A549 (cell line): ENCODE results near the gene PHACTR2. TPM values are rescaled to one million over a fixed set of nuclear protein-coding genes. Genes with fewer than 3 reads are reported as not detected.

Experiments used
- ATAC-seq, 2 experiments: fragments of 200-7000 bp in 1 of 2; fragments of >200 bp in 1 of 2; cut with Nextera tagmentation in 1 of 2; cut with Tn5 transposase in 1 of 2; 3 replicates each; pipeline versions ENCODE4 v1.8.0 to v1.9.1; 2018 to 2020; ENCODE audit warnings: mild to moderate bottlenecking in 1 of 2, moderate library complexity in 1 of 2
- CTCF ChIA-PET: fragments of 300-600 bp; sonication (Branson Sonifier 250); formaldehyde crosslinking; extraction: SDS; loops from one replicate; lab custom pipeline; 2021; ENCODE audit warnings: antibody characterized with exemption, inconsistent platforms; lab: Yijun Ruan, JAX
- POLR2A ChIA-PET: fragments of 350-600 bp; formaldehyde crosslinking; extraction: SDS; loops from one replicate; lab custom pipeline; 2021; ENCODE audit warnings: antibody characterized with exemption, inconsistent platforms; lab: Yijun Ruan, JAX
- DNase-seq, 2 experiments: peaks; one replicate each; pipeline versions ENCODE4 v3.0.0 to v3.0.0-alpha.2; 2011 to 2016; ENCODE audit warnings: low read depth in 1 of 2, low spot score in 1 of 2
- FAIRE-seq: peaks from 2 replicates; lab custom pipeline; 2011; peaks lifted over from hg19 to GRCh38; lab: Jason Lieb, UNC
- H3K27ac ChIP-seq, 2 experiments: fragments of >200 bp; sonication (Bioruptor Twin); formaldehyde crosslinking; 3 replicates each; pipeline ENCODE4 v1.5.1; 2016 to 2017
- H3K4me1 ChIP-seq: fragments of >200 bp; sonication (Bioruptor Twin); formaldehyde crosslinking; 3 replicates; pipeline ENCODE4 v1.6.1; 2016
- H3K4me2 ChIP-seq: fragments of >200 bp; sonication (Bioruptor Twin); formaldehyde crosslinking; 3 replicates; pipeline ENCODE4 v1.6.1; 2016
- H3K4me3 ChIP-seq: fragments of >200 bp; sonication (Bioruptor Twin); formaldehyde crosslinking; 3 replicates; pipeline ENCODE4 v1.5.1; 2016
- H3K9me3 ChIP-seq: fragments of >200 bp; sonication (Bioruptor Twin); formaldehyde crosslinking; 3 replicates; pipeline ENCODE4 v1.6.1; 2016
- ATOH8 ChIP-seq: fragments of 250-450 bp; sonication (Bioruptor Pico); IDR thresholded peaks from 2 replicates; pipeline ENCODE4 v1.5.0; 2020; ENCODE audit warnings: low read depth, mild to moderate bottlenecking, moderate library complexity
- BHLHE40 ChIP-seq: IDR thresholded peaks from 2 replicates; pipeline ENCODE4 v1.6.1; 2012; ENCODE audit warnings: low read depth, low read length, inconsistent platforms
- CBX2 ChIP-seq: fragments of 200-600 bp; sonication (generic); IDR thresholded peaks from 2 replicates; pipeline ENCODE4 v1.6.1; 2016; ENCODE audit warnings: low read depth, mild to moderate bottlenecking, borderline replicate concordance
- CBX8 ChIP-seq: fragments of 200-600 bp; sonication (generic); IDR thresholded peaks from 2 replicates; pipeline ENCODE4 v1.6.1; 2016
- CEBPB ChIP-seq, 2 experiments: fragments of >200 bp in 1 of 2; sonication (Bioruptor Twin) in 1 of 2; formaldehyde crosslinking in 1 of 2; IDR thresholded peaks; 2 replicates each; pipeline ENCODE4 v1.6.1; 2012 to 2016
- CHD2 ChIP-seq: fragments of 150-350 bp; IDR thresholded peaks from 2 replicates; pipeline ENCODE4 v1.6.1; 2014; ENCODE audit warnings: low read length; ENCODE audit not compliant: partially characterized antibody
- CHD4 ChIP-seq: fragments of 200-600 bp; sonication (generic); IDR thresholded peaks from 2 replicates; pipeline ENCODE4 v1.6.1; 2016; ENCODE audit warnings: antibody characterized with exemption, mild to moderate bottlenecking, borderline replicate concordance
- CTCF ChIP-seq: fragments of >200 bp; sonication (Bioruptor Twin); formaldehyde crosslinking; IDR thresholded peaks from 3 replicates; pipeline ENCODE4 v1.5.1; 2016
- E2F6 ChIP-seq: IDR thresholded peaks from 2 replicates; pipeline ENCODE4 v1.6.1; 2012; ENCODE audit warnings: low read depth, borderline replicate concordance
- EHF ChIP-seq: fragments of 250-450 bp; sonication (Bioruptor Pico); IDR thresholded peaks from 2 replicates; pipeline ENCODE4 v1.5.0; 2020; ENCODE audit warnings: mild to moderate bottlenecking
- EP300 ChIP-seq, 2 experiments: fragments of >200 bp; sonication (Bioruptor Twin); formaldehyde crosslinking; IDR thresholded peaks; 2 replicates in 1 of 2; 3 replicates in 1 of 2; pipeline ENCODE4 v1.6.1; 2016 to 2017
- HEYL ChIP-seq: fragments of 250-450 bp; sonication (Bioruptor Pico); IDR thresholded peaks from 2 replicates; pipeline ENCODE4 v1.8.0; 2021; ENCODE audit warnings: mild to moderate bottlenecking, moderate library complexity
- HMGXB4 ChIP-seq: fragments of 250-450 bp; sonication (Bioruptor Pico); IDR thresholded peaks from 2 replicates; pipeline ENCODE4 v1.5.0; 2021; ENCODE audit warnings: mild to moderate bottlenecking, moderate library complexity, borderline replicate concordance
- MAZ ChIP-seq: fragments of 150-350 bp; IDR thresholded peaks from 2 replicates; pipeline ENCODE4 v1.6.1; 2014; ENCODE audit warnings: antibody characterized with exemption, low read depth, low read length, borderline replicate concordance
- MYC ChIP-seq: IDR thresholded peaks from 2 replicates; pipeline ENCODE4 v1.6.1; 2012; ENCODE audit warnings: mild to moderate bottlenecking, inconsistent platforms, low read length, improper control_type of control experiment, borderline replicate concordance
- NR3C1 ChIP-seq: fragments of >200 bp; sonication (Bioruptor Twin); formaldehyde crosslinking; IDR thresholded peaks from 3 replicates; pipeline ENCODE4 v1.6.1; 2017
- RCOR1 ChIP-seq: fragments of 150-350 bp; IDR thresholded peaks from 2 replicates; pipeline ENCODE4 v1.6.1; 2014; ENCODE audit warnings: antibody characterized with exemption, low read length, low read depth
- REST ChIP-seq: fragments of 200-600 bp; sonication (generic); IDR thresholded peaks from 2 replicates; pipeline ENCODE4 v1.6.1; 2016; ENCODE audit warnings: antibody characterized with exemption, mild to moderate bottlenecking, moderate library complexity
- RFX5 ChIP-seq: fragments of 450-650 bp; IDR thresholded peaks from 2 replicates; pipeline ENCODE4 v1.7.1; 2014; ENCODE audit warnings: antibody characterized with exemption, mild to moderate bottlenecking, moderate library complexity
- SMC3 ChIP-seq: fragments of >200 bp; sonication (Bioruptor Twin); formaldehyde crosslinking; IDR thresholded peaks from 3 replicates; pipeline ENCODE4 v1.6.1; 2018; ENCODE audit warnings: inconsistent platforms
- TP53 ChIP-seq: fragments of 250-450 bp; sonication (Bioruptor Pico); IDR thresholded peaks from 2 replicates; pipeline ENCODE4 v1.5.0; 2021; ENCODE audit warnings: mild to moderate bottlenecking, moderate library complexity
- ZC3H11A ChIP-seq: fragments of 450-650 bp; IDR thresholded peaks from 2 replicates; pipeline ENCODE4 v1.6.1; 2014; ENCODE audit warnings: antibody characterized with exemption, mild to moderate bottlenecking
- WGBS: methylation state at CpG from one replicate; pipeline ENCODE4 v1.1.6; 2017; ENCODE audit errors: missing lambda C conversion rate; 5-methylcytosine and 5-hydroxymethylcytosine counted together
- polyA plus RNA-seq, 4 experiments: library from polyadenylated mRNA; depleted of rRNA in 3 of 4; stranded (reverse); fragments of >200 nt; fragmentation: RNase III in 1 of 4; extraction: RNeasy Plus Mini Kit Qiagen cat#74134 plus additional on column Dnase treatment in 1 of 4; gene quantifications; 2 replicates in 3 of 4; 3 replicates in 1 of 4; pipeline ENCODE4 v1.2.3, GENCODE V29; 2011 to 2017

Gene PHACTR2
- polyA plus RNA-seq, 2 of the 4 experiments (the other 2 are of a cell fraction): 2.5 to 10.4 TPM

GRCh38 chr6:143767433-143767832 lies 89.7 kb downstream of the PHACTR2 start (continued):
- TF ChIP-seq ZC3H11A (no peak), NR3C1 (no peak), MYC (no peak)

- H3K4me3 ChIP-seq: no peak overlapping the region
- FAIRE-seq (no peak), ATAC-seq (no peak), DNase-seq (no peak)
- ChIA-PET POLR2A (no interaction called here), CTCF (interaction anchor here (1.2 kb wide), 1 partner anchor 28 kb away, joined by 3 read pairs; no protein-coding TSS in a partner anchor)
- WGBS: 95% methylated on average over 16 of the region's 16 CpGs
- no peak overlapping the region for H3K27ac ChIP-seq
- no peaks in the 10 kb centered on the region for H3K9me3 ChIP-seq
- H3K4me1 ChIP-seq: no peaks in the 10 kb centered on the region
- no peak overlapping the region for H3K4me2 ChIP-seq
- TF ChIP-seq CBX2: no peak
- no peak for TF ChIP-seq EHF (CRISPR knock-in tag)
- no peak for TF ChIP-seq MAZ
- TF ChIP-seq BHLHE40: no peak
- no peak for TF ChIP-seq HMGXB4 (CRISPR knock-in tag)
- no peak for TF ChIP-seq CBX8
- no peak for TF ChIP-seq RFX5
- no peak for TF ChIP-seq REST
- no peak for TF ChIP-seq E2F6
- TF ChIP-seq ATOH8: no peak
- no peak for TF ChIP-seq CHD4
- TF ChIP-seq HEYL (CRISPR knock-in tag): no peak
Observed at GRCh38 chr6:143772116-143773086, 94.6 kb downstream of the PHACTR2 start.

GRCh38 chr6:143773506-143774150 lies 95.9 kb downstream of the PHACTR2 start:
- no peak overlapping the region for H3K27ac ChIP-seq
- FAIRE-seq: no peak
- no peaks in the 10 kb centered on the region for H3K4me1 ChIP-seq
- CTCF ChIA-PET: no interaction called here
- POLR2A ChIA-PET: no interaction called here
- no peak for TF ChIP-seq EP300 (IDR thresholded peaks at IDR 0.05)
- TF ChIP-seq SMC3: no peak
- no peak for TF ChIP-seq BHLHE40
- TF ChIP-seq MYC: no peak
- no peak for TF ChIP-seq TP53
- no peak for TF ChIP-seq EHF (CRISPR knock-in tag)
- no peak for TF ChIP-seq CHD2
- no peak for TF ChIP-seq RCOR1
- no peak for TF ChIP-seq CEBPB (IDR thresholded peaks at IDR 0.05)
- TF ChIP-seq HEYL (CRISPR knock-in tag): no peak
- TF ChIP-seq CTCF: no peak
- TF ChIP-seq, all 56 proteins: peak for 0
- no peak for ATAC-seq
- Histone ChIP-seq H3K4me2 (no peak overlapping the region), H3K9me3 (no peaks in the 10 kb centered on the region), H3K4me3 (no peak overlapping the region)
- DNase-seq: no peak
- WGBS: 80% methylated on average over 5 of the region's 5 CpGs
